K562 (cell line): ENCODE data around the gene GGPS1. TPM values are rescaled to one million over a fixed set of nuclear protein-coding genes. Genes with fewer than 3 reads are reported as not detected.
A peak's percentile ranks its signal among the peaks of the same experiment; 100 is the strongest.

ENCODE experiments used
- BCOR ChIP-seq: fragments of 450-650 bp; IDR thresholded peaks from 2 replicates; pipeline ENCODE4 v1.6.1; 2016
- EP400 ChIP-seq: fragments of 450-650 bp; IDR thresholded peaks from 2 replicates; pipeline ENCODE4 v1.6.1; 2017; ENCODE audit warnings: antibody characterized with exemption, mild to moderate bottlenecking, moderate library complexity
- ETV6 ChIP-seq, 3 experiments: fragments of 150-350 bp in 1 of 3; sonication (generic) in 1 of 3; formaldehyde crosslinking in 1 of 3; IDR thresholded peaks; 2 replicates each; pipeline versions ENCODE4 v1.6.1 to v1.8.0; 2014 to 2022; ENCODE audit warnings: borderline replicate concordance in 2 of 3, low read depth in 2 of 3, antibody characterized with exemption in 1 of 3, low read length in 1 of 3, mild to moderate bottlenecking in 1 of 3, missing genetic modification reagents in 1 of 3
- EZH2 ChIP-seq: IDR thresholded peaks from 2 replicates; pipeline ENCODE4 v1.6.1; 2012; ENCODE audit warnings: low read depth, mild to moderate bottlenecking, inconsistent platforms, low read length, borderline replicate concordance
- FOXM1 ChIP-seq, 2 experiments: fragments of 450-650 bp in 1 of 2; sonication (generic) in 1 of 2; formaldehyde crosslinking in 1 of 2; IDR thresholded peaks; 2 replicates each; pipeline versions ENCODE4 v1.6.1 to v1.9.0; 2017 to 2022; ENCODE audit warnings: low read depth in 2 of 2, mild to moderate bottlenecking in 2 of 2, missing genetic modification reagents in 1 of 2, moderate library complexity in 1 of 2
- NRF1 ChIP-seq, 2 experiments: fragments of 450-650 bp; IDR thresholded peaks in 1 of 2; conservative IDR thresholded peaks in 1 of 2; 2 replicates each; pipeline ENCODE4 v1.6.1; 2014; ENCODE audit warnings: mild to moderate bottlenecking in 2 of 2
- SMAD1 ChIP-seq: fragments of 150-350 bp; IDR thresholded peaks from 2 replicates; pipeline ENCODE4 v1.6.1; 2014; ENCODE audit warnings: low read length, low read depth; ENCODE audit not compliant: partially characterized antibody
- U2AF2 ChIP-seq: fragments of 200-400 bp; formaldehyde crosslinking; optimal IDR thresholded peaks from 2 replicates; pipeline ENCODE3; 2017; ENCODE audit warnings: low read depth, mild to moderate bottlenecking, low read length
- ZNF140 ChIP-seq: fragments of 250-450 bp; sonication (Bioruptor Pico); IDR thresholded peaks from 2 replicates; pipeline ENCODE4 v1.8.0; 2021; ENCODE audit warnings: moderate library complexity, mild to moderate bottlenecking, inconsistent platforms
- ZNF311 ChIP-seq: fragments of 250-450 bp; sonication (Bioruptor Pico); IDR thresholded peaks from 2 replicates; pipeline ENCODE4 v1.4.0; 2020; ENCODE audit warnings: mild to moderate bottlenecking, moderate library complexity
- ZNF41 ChIP-seq: fragments of 250-450 bp; sonication (Bioruptor Pico); conservative IDR thresholded peaks from 2 replicates; pipeline ENCODE4 v1.4.0; 2020; ENCODE audit warnings: mild to moderate bottlenecking
- ZNF695 ChIP-seq: fragments of 450-650 bp; formaldehyde crosslinking; IDR thresholded peaks from 2 replicates; pipeline ENCODE4 v1.4.0; 2020; ENCODE audit warnings: mild to moderate bottlenecking, moderate library complexity
- polyA plus RNA-seq, 8 experiments: library from polyadenylated mRNA; depleted of rRNA in 4 of 8; stranded (reverse) in 5 of 8; unstranded in 3 of 8; fragments of >200 nt; fragmentation: Nextera tagmentation in 2 of 8; fragmentation: Illumina TruSeq in 1 of 8; extraction: Ambion mirVana in 2 of 8; extraction: Trizol in 1 of 8; gene quantifications; 2 replicates each; pipeline versions ENCODE4 v1.2.1 to v1.2.3, GENCODE V29; 2011 to 2014; ENCODE audit warnings: inconsistent platforms in 1 of 8, missing spikeins in 1 of 8
- total RNA-seq, 7 experiments: library from RNA; depleted of rRNA in 6 of 7; stranded (reverse); fragments of >200 nt in 6 of 7; fragmentation: Illumina TruSeq in 2 of 7; extraction: Trizol in 2 of 7; gene quantifications; 2 replicates each; pipeline versions ENCODE4 v1.2.1 to v1.2.3, GENCODE V29; 2011 to 2021; ENCODE audit warnings: low replicate concordance in 1 of 7
- TF ChIP-seq, protein P1 (sequence below): fragments of 450-650 bp; IDR thresholded peaks from 2 replicates; pipeline ENCODE4 v1.7.0; 2016; ENCODE audit warnings: borderline replicate concordance
- TF ChIP-seq, protein P2 (sequence below), 2 experiments: fragments of 200-800 bp in 1 of 2; sonication (Bioruptor generic) in 1 of 2; sonication (generic) in 1 of 2; formaldehyde crosslinking in 1 of 2; IDR thresholded peaks in 1 of 2; conservative IDR thresholded peaks in 1 of 2; 2 replicates each; pipeline versions ENCODE4 v1.5.0 to v1.6.1; 2016 to 2020; ENCODE audit warnings: missing compliant biosample characterization in 1 of 2, missing genetic modification characterization in 1 of 2, missing genetic modification reagents in 1 of 2
- TF ChIP-seq, protein P3 (sequence below), 2 experiments: fragments of 450-650 bp in 1 of 2; sonication (generic) in 1 of 2; formaldehyde crosslinking in 1 of 2; IDR thresholded peaks in 1 of 2; conservative IDR thresholded peaks in 1 of 2; 2 replicates each; pipeline versions ENCODE4 v1.6.1 to v1.8.1; 2016 to 2023; ENCODE audit warnings: mild to moderate bottlenecking in 2 of 2, moderate library complexity in 2 of 2, inconsistent platforms in 1 of 2, missing genetic modification reagents in 1 of 2
- TF ChIP-seq, protein P4 (sequence below): fragments of 450-650 bp; IDR thresholded peaks from 2 replicates; pipeline ENCODE4 v1.6.1; 2018; ENCODE audit not compliant: partially characterized antibody

GGPS1 gene
- total and polyA plus RNA-seq, 9 of the 15 experiments (the other 6 are each of a cell fraction or from before 2014, with no cell fraction given) = 18.8 to 104 (median 56.3) TPM

DNA sequence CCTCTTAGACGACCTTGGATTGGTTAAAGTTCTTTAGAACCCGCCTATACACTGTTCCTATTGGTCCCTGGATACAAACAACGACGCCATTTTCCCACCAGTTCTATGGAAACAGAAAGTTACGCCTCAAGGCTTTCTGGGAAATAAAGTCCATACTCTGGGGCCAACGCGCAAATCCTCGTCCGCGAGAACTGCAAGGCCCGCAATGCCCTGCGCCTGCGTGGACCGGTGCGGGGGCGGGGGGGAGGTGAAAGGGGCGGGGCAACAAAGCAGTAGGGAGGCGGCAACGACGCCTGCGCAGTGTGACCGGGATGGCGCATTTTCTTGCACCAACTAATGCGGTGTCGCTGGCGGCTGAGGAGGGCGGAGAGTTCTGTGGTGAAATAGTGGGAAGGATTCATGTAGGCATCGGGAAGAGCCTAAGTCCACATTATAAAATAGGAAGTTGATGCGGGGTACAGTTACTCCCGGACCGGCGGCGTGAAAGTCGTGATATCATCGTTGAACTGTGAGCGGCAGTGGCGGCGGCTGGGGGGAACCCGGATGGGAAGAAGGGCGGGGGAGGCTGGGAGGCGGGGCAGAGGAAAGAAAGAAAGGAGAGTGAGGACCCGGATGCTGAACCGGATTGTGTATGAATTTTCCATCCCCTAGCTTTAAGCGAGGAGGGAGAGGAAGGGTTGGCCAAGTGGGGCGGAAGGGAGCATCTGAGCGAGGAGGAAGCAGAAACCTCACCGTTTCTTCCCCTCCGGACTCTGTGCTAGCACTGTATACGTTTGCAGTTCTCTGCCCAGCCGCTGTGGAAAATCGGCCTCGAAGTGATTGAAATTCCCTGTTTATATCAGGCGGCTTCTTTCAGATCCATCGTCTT, at the start of gene GGPS1 (continued):
- TF ChIP-seq, protein P1, sequence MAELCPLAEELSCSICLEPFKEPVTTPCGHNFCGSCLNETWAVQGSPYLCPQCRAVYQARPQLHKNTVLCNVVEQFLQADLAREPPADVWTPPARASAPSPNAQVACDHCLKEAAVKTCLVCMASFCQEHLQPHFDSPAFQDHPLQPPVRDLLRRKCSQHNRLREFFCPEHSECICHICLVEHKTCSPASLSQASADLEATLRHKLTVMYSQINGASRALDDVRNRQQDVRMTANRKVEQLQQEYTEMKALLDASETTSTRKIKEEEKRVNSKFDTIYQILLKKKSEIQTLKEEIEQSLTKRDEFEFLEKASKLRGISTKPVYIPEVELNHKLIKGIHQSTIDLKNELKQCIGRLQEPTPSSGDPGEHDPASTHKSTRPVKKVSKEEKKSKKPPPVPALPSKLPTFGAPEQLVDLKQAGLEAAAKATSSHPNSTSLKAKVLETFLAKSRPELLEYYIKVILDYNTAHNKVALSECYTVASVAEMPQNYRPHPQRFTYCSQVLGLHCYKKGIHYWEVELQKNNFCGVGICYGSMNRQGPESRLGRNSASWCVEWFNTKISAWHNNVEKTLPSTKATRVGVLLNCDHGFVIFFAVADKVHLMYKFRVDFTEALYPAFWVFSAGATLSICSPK = peak; percentile 77; the same call in 1 of the 2 replicates
- TF ChIP-seq, protein P2, sequence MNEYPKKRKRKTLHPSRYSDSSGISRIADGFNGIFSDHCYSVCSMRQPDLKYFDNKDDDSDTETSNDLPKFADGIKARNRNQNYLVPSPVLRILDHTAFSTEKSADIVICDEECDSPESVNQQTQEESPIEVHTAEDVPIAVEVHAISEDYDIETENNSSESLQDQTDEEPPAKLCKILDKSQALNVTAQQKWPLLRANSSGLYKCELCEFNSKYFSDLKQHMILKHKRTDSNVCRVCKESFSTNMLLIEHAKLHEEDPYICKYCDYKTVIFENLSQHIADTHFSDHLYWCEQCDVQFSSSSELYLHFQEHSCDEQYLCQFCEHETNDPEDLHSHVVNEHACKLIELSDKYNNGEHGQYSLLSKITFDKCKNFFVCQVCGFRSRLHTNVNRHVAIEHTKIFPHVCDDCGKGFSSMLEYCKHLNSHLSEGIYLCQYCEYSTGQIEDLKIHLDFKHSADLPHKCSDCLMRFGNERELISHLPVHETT (CRISPR knock-in tag; conservative IDR thresholded peaks at IDR 0.05 in 1 of 2, IDR thresholded peaks at IDR 0.05 in 1 of 2) = peak in 1 of 2 experiments; percentile 63; a peak in 2 of 4 replicates
- TF ChIP-seq ETV6 (IDR thresholded peaks at IDR 0.05; ENCODE audit: borderline replicate concordance in 1 of 2, low read depth in 2 of 2, low read length in 1 of 2) (0 out of 4 replicates have a peak, but pooled peaks of 1 of the 2 experiments have one; percentile 34), ETV6 (CRISPR knock-in tag; IDR thresholded peaks at IDR 0.05; ENCODE audit: borderline replicate concordance) (no peak), BCOR (peak; percentile 24), NRF1 (conservative IDR thresholded peaks at IDR 0.05 in 1 of 2, IDR thresholded peaks at IDR 0.05 in 1 of 2) (peak; percentile 92 to 94), U2AF2 (no peak), ZNF140 (CRISPR knock-in tag) (no peak), ZNF41 (CRISPR knock-in tag) (0 out of 2 replicates have a peak, but pooled peaks have one; percentile 9), SMAD1 (peak; percentile 90), EP400 (peak; percentile 95), EZH2 (no peak), ZNF695 (CRISPR knock-in tag) (no peak), FOXM1 (IDR thresholded peaks at IDR 0.05; ENCODE audit: low read depth) (peak; percentile 80), FOXM1 (CRISPR knock-in tag; IDR thresholded peaks at IDR 0.05; ENCODE audit: low read depth) (no peak), ZNF311 (CRISPR knock-in tag) (no peak)
- TF ChIP-seq, protein P3, sequence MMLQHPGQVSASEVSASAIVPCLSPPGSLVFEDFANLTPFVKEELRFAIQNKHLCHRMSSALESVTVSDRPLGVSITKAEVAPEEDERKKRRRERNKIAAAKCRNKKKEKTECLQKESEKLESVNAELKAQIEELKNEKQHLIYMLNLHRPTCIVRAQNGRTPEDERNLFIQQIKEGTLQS (IDR thresholded peaks at IDR 0.05) = peak; percentile 68
- TF ChIP-seq, protein P3 (CRISPR knock-in tag; conservative IDR thresholded peaks at IDR 0.05) = no peak
- TF ChIP-seq, protein P4, sequence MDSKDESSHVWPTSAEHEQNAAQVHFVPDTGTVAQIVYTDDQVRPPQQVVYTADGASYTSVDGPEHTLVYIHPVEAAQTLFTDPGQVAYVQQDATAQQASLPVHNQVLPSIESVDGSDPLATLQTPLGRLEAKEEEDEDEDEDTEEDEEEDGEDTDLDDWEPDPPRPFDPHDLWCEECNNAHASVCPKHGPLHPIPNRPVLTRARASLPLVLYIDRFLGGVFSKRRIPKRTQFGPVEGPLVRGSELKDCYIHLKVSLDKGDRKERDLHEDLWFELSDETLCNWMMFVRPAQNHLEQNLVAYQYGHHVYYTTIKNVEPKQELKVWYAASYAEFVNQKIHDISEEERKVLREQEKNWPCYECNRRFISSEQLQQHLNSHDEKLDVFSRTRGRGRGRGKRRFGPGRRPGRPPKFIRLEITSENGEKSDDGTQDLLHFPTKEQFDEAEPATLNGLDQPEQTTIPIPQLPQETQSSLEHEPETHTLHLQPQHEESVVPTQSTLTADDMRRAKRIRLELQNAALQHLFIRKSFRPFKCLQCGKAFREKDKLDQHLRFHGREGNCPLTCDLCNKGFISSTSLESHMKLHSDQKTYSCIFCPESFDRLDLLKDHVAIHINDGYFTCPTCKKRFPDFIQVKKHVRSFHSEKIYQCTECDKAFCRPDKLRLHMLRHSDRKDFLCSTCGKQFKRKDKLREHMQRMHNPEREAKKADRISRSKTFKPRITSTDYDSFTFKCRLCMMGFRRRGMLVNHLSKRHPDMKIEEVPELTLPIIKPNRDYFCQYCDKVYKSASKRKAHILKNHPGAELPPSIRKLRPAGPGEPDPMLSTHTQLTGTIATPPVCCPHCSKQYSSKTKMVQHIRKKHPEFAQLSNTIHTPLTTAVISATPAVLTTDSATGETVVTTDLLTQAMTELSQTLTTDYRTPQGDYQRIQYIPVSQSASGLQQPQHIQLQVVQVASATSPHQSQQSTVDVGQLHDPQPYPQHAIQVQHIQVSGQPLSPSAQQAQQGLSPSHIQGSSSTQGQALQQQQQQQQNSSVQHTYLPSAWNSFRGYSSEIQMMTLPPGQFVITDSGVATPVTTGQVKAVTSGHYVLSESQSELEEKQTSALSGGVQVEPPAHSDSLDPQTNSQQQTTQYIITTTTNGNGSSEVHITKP = peak; percentile 95
